Astrocyte (in vitro differentiated cells and primary cell): Measurements from ENCODE around the gene NAA11.

Experiments
- EZH2 ChIP-seq: IDR thresholded peaks from 2 replicates; pipeline ENCODE4 v1.6.1; 2012; ENCODE audit warnings: mild to moderate bottlenecking, low read length, inconsistent platforms; ENCODE audit not compliant: insufficient read depth
- TF ChIP-seq, protein P1 (sequence below): IDR thresholded peaks from 2 replicates; pipeline ENCODE4 v1.5.1; 2011; ENCODE audit warnings: low read depth, mild to moderate bottlenecking, inconsistent platforms, low read length, moderate library complexity; ENCODE audit not compliant: insufficient read depth

DNA sequence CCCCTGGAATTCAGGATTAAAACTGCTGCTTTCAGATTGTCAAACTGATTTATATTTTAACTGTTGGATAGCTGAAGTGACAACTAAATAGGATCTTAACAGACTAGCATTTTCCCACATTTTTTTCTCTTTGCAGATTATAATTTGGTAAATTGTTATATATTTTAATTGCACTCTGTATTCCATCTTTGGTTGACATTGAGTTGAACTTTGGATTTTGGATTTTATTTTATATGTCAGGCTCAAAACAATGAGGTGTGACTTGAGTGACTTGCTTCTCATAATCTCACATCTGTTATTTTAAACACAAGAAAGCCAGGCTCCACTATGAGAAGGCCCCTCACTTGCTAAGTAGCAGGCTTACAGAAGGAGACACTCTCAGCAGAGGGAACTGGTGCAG is 38.1 kb downstream of the NAA11 start:
- TF ChIP-seq, protein P1, sequence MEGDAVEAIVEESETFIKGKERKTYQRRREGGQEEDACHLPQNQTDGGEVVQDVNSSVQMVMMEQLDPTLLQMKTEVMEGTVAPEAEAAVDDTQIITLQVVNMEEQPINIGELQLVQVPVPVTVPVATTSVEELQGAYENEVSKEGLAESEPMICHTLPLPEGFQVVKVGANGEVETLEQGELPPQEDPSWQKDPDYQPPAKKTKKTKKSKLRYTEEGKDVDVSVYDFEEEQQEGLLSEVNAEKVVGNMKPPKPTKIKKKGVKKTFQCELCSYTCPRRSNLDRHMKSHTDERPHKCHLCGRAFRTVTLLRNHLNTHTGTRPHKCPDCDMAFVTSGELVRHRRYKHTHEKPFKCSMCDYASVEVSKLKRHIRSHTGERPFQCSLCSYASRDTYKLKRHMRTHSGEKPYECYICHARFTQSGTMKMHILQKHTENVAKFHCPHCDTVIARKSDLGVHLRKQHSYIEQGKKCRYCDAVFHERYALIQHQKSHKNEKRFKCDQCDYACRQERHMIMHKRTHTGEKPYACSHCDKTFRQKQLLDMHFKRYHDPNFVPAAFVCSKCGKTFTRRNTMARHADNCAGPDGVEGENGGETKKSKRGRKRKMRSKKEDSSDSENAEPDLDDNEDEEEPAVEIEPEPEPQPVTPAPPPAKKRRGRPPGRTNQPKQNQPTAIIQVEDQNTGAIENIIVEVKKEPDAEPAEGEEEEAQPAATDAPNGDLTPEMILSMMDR = no peak
- no peak for TF ChIP-seq EZH2
